Glutamatergic neuron (in vitro differentiated cells): ENCODE measurements around the gene LIN9. TPM values are rescaled to one million over a fixed set of nuclear protein-coding genes. Genes with fewer than 3 reads are reported as not detected.

Source experiments
- DNase-seq: peaks from one replicate; pipeline ENCODE4 v3.0.0; 2022
- H3K27ac Mint-ChIP-seq: one replicate; pipeline ENCODE4 v1.8.0; 2020; ENCODE audit warnings: mild to moderate bottlenecking, mixed read lengths, inconsistent platforms; ENCODE audit not compliant: unreplicated experiment
- H3K27me3 Mint-ChIP-seq: one replicate; pipeline ENCODE4 v1.8.0; 2020; ENCODE audit warnings: mild to moderate bottlenecking, moderate library complexity, mixed read lengths, inconsistent platforms; ENCODE audit not compliant: unreplicated experiment
- H3K36me3 Mint-ChIP-seq: one replicate; pipeline ENCODE4 v1.8.0; 2020; ENCODE audit warnings: mild to moderate bottlenecking, mixed read lengths, inconsistent platforms; ENCODE audit not compliant: unreplicated experiment
- H3K4me1 Mint-ChIP-seq: one replicate; pipeline ENCODE4 v1.8.0; 2020; ENCODE audit warnings: mild to moderate bottlenecking, low read depth, mixed read lengths, inconsistent platforms; ENCODE audit not compliant: unreplicated experiment
- H3K4me3 Mint-ChIP-seq: one replicate; pipeline ENCODE4 v1.8.0; 2020; ENCODE audit warnings: mild to moderate bottlenecking, mixed read lengths, inconsistent platforms; ENCODE audit not compliant: unreplicated experiment
- H3K9me3 Mint-ChIP-seq: one replicate; pipeline ENCODE4 v1.8.0; 2020; ENCODE audit warnings: mild to moderate bottlenecking, moderate library complexity, mixed read lengths, inconsistent platforms; ENCODE audit not compliant: unreplicated experiment
- CTCF ChIP-seq: fragments of 200-600 bp; sonication (generic); IDR thresholded peaks from one replicate; pipeline ENCODE4 v1.5.0; 2021; ENCODE audit not compliant: partially characterized antibody, unreplicated experiment
- long read RNA-seq: library from polyadenylated mRNA; unstranded; transcript quantifications from one replicate; pipeline ENCODE4 v2.0.0, GENCODE V29; 2020; ENCODE audit not compliant: unreplicated experiment
- total RNA-seq: library from RNA; stranded (reverse); fragmentation: NEBNext Ultra II Directional; extraction: Animal tissue kit (Norgen Biotek cat#: 25700); gene quantifications from one replicate; pipeline ENCODE4 v1.2.1, GENCODE V29; 2021; ENCODE audit not compliant: unreplicated experiment

The LIN9 gene, protein sequence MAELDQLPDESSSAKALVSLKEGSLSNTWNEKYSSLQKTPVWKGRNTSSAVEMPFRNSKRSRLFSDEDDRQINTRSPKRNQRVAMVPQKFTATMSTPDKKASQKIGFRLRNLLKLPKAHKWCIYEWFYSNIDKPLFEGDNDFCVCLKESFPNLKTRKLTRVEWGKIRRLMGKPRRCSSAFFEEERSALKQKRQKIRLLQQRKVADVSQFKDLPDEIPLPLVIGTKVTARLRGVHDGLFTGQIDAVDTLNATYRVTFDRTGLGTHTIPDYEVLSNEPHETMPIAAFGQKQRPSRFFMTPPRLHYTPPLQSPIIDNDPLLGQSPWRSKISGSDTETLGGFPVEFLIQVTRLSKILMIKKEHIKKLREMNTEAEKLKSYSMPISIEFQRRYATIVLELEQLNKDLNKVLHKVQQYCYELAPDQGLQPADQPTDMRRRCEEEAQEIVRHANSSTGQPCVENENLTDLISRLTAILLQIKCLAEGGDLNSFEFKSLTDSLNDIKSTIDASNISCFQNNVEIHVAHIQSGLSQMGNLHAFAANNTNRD
- total RNA-seq, result 7.1 TPM
- long read RNA-seq, partial matches to known transcripts, result 2 of 4 reads
- long read RNA-seq, other reads (novel, unspliced or antisense), result 2 of 4 reads

GRCh38 chr1:226308723-226309397 is at the start of gene LIN9:
Gene LIN9 (minus strand): TSS chr1:226309164. CDS start chr1:226309139, 25 bp downstream.
- Mint-ChIP-seq H3K4me3 (peak within 1 kb of the TSS; percentile 92), H3K27ac (peak within 1 kb of the TSS; percentile 83), H3K4me1 (peaks cover 10% of the 10 kb centered on the region), H3K27me3 (no peaks in the 10 kb centered on the region), H3K36me3 (no peaks in the 10 kb centered on the region), H3K9me3 (peaks cover 1% of the 10 kb centered on the region)
- TF ChIP-seq CTCF, result no peak
- DNase-seq, result peak; percentile 97

- Mint-ChIP-seq H3K36me3 (no peaks in the 10 kb centered on the region), H3K27ac (peak overlapping the region; percentile 98), H3K9me3 (peaks cover 23% of the 10 kb centered on the region), H3K4me1 (peaks cover 55% of the 10 kb centered on the region), H3K4me3 (peak overlapping the region; percentile 34), H3K27me3 (peaks cover 21% of the 10 kb centered on the region)
- no peak for DNase-seq
- TF ChIP-seq CTCF, result no peak
Observed at GRCh38 chr1:226357416-226357815, 48.5 kb upstream of the LIN9 start.

GRCh38 chr1:226355669-226356551 is 46.9 kb upstream of the LIN9 start:
- peak overlapping the region; percentile 71 for H3K4me3 Mint-ChIP-seq
- H3K27ac Mint-ChIP-seq, result peak overlapping the region; percentile 98
- peaks cover 62% of the 10 kb centered on the region for H3K4me1 Mint-ChIP-seq
- DNase-seq, result peak; percentile 79
- H3K9me3 Mint-ChIP-seq, result peaks cover 21% of the 10 kb centered on the region
- H3K36me3 Mint-ChIP-seq, result no peaks in the 10 kb centered on the region
- no peak for TF ChIP-seq CTCF
- H3K27me3 Mint-ChIP-seq, result peaks cover 17% of the 10 kb centered on the region

DNA sequence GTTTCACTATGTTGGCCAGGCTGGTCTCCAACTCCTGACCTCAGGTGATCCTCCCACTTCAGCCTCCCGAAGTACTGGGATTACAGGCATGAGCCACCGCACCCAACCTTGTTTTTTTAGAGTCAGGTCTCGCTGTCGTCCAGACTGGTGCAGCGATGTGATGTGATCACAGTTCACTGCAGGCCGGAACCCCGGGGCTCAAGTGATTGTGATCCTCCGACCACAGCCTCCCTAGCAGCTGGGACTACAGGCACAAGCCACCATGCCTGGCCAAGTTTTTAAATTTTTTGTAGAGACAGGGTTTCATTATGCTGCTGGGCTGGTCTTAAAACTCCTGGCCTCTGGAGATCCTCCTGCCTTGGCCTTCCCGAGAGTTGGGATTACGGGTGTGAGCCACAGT is 46.1 kb upstream of the LIN9 start:
- Mint-ChIP-seq H3K4me3 (peak overlapping the region; percentile 71), H3K4me1 (peaks cover 55% of the 10 kb centered on the region), H3K36me3 (no peaks in the 10 kb centered on the region), H3K9me3 (peaks cover 20% of the 10 kb centered on the region), H3K27me3 (peaks cover 17% of the 10 kb centered on the region), H3K27ac (peak overlapping the region; percentile 98)
- no peak for TF ChIP-seq CTCF
- no peak for DNase-seq
